NCI-H1417 (cell line): ENCODE results near the gene CFAP73.
"Not testable (repeated sequence)": the region's sequence is repeated elsewhere in the genome, so short reads cannot be mapped to it uniquely, and the experiment has no call there.

ENCODE experiments used
- DNase-seq, 3 experiments: peaks; one replicate each; lab custom pipeline; 2025; lab: John Stamatoyannopoulos, UW

CFAP73 gene

DNA sequence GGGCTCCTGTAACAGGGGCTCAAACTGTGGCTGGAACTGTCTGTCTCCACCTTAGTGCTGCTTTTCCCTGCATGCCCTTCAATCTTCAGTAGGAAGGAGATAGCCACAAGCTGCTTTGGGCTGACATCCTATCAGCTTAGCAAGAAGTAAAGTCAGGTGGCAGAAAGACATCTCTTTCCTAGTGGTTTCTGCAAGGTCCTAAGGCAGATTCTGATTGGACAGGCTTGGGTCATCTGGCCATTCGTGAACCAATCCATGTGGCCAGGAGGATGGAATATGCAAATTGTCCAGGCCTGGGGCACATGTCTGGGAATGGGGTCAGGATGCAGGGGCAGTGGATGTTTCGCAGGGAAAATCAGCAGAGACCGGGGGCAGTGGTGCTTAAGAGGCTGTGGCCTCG, 41.2 kb downstream of the CFAP73 start:
- DNase-seq: no peak

- no peak for DNase-seq
Measured at GRCh38 chr12:113191227-113191626, 41.7 kb downstream of the CFAP73 start.

DNA sequence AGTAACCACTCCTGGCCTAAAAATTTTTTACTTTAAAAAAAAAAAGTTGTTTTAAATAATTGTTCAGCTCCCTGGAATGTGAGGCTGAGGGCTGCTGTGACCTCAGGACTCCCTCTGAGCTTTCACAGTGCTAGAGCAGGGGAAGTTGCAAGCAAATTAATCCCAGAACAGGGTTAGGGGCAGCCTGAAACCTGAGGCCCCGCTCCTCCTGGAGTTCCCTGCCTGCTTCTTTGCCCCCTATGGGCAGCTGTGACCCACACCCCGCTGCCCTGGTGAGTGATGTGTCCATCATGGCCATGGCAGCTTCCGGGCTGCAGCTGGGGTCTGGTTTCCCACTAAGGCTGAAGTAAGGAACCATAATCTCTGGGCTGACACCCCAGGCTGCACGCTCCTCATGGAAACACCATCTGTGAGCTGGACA, 45.5 kb downstream of the CFAP73 start:
- DNase-seq: no peak

DNA sequence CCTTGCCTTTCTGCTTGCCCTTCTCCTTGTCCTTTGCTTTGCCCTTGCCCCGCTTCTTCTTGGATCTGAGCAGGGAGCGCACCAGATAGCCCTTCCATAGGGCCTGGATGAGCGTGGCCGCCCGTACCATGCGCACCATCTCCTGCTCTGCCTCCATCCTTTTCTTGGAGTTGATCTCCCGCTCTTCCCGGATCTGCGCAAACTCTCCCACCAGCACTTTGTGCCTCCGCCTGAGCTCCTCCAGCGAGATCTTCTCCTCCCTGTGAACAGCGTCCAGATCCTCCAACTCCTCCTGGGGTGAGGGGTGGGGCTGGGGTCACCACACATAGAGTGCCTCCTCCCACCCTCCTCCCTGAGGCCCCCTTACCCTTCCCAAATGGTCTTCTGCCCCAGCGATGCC, 46.1 kb downstream of the CFAP73 start:
- no peak for DNase-seq

DNA sequence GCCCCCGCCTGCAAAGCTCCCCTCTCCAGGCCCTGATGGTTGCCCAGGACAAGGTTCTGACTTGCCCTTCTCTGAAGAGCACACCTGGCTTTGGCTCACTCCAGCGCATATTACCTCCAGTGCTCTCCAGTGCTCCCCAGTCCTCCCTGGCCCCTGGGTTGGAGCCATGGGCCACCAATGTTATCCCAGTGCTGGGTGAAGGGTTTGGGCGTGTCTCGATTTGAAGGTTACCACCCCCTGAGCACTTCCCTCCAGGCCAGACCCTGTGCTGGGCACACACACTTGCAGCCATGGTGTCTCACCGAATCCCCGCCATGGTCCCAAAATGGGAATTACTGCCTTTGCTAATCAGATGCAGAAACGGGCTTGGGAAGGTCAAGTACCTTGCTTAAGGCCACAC, 47.1 kb downstream of the CFAP73 start:
- no peak for DNase-seq

- DNase-seq: peak; percentile 40 to 78 (median 60)
Measured at GRCh38 chr12:113196990-113197389, 47.5 kb downstream of the CFAP73 start.

GRCh38 chr12:113197518-113198077, 48.1 kb downstream of the CFAP73 start:
- no peak for DNase-seq

DNA sequence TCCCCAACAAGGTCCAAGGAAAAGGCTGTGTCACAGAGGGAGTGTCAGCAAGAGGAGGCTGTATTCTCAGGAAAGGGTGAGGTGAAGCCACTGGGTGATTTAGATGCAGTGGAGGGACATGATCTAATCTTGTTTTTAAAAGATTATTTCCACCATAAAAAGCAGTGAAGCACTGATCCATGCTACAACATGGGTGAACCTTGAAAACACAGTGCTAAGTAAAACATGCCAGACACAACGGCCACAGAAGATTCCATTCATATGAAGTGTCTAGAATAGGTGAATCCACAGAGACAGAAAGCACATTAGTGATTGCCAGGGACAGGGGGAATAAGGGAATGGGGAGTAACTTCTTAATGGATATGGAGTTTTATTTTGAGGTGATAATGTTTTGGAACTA, 48.8 kb downstream of the CFAP73 start:
- no peak for DNase-seq

DNA sequence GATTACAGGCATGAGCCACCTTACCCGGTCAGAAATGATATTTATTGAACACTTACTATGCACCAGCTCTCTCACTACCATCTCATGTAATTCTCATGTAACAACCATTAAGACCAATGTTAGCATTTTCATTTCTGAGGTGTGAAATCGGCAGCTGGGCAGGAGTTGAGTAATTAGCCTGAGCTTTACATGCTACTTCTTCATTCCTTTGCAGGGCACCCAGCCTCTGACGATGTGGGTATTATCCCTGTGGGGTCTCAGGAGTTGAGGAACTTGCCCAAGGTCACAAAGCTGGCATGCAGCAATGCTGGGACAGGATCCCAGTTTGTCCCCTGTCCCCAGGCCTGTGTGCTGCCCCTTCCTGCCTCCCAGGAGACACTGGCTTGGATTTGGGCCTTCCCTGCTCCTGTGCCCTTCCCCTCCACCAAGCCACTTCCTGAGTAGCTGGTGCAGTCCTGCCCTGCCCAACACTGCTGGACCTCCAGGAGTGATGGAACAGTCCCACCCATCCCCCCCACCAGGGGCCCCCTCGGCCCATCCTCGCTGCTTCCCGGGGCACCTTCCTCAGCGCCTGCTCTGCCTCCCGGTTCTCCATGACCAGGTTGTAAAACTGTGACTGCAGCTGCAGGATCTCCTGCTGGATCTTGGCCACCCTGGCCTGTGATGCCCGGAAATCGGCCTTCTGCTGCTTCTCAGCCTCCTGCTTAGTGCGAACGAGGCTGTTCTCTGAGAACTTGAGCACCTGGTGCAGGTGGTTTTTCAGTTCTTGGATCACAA, 50.7 kb downstream of the CFAP73 start:
- no peak for DNase-seq

DNA sequence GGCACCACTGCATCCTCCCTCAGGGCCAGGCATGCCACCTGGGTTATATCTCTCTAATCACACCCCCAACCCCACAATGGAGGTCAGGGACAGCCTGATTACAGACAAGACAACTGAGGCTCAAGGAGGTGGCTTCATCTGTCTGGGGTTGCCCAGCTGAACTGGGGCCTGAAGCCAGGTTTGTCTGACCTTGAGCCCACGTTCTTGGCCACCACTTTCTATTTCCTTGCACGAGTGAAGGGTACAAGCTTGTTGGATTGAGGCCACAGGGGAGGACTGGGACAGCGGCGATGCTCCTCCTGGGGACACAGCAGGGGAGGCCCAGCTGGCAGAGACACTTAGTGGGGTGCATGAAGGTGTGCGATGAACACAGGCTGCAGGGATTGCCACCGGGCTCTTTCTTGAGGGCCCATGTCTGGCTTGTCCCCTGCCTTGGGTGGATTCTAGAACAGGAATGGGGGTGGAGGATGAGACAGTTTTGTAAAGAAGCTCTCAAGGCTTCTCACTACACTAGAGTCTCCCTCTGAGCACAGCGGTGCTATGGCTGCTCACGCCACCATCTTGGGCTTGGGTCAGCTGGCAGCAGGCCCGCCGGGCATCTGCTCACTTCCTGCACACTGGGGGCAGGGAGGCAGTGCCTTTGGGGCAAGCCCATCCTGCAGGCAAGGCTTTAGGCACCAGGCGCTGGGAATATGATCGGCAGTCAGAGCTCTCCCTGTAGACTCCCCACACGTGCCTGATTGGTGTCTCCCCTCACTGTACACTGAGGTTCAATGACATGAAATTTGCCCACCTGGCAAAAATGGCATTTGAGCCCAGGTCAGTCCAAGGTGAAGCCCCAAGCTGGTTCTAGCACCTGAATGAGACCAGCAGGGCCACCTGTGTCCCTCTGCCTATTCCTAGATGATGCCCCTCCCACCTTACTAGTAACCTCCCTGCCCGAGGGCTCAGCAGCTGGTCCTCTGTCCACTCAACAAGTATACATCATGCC, 52.0 kb downstream of the CFAP73 start:
- DNase-seq: no peak

GRCh38 chr12:113202300-113203075, 53.0 kb downstream of the CFAP73 start:
- DNase-seq: no peak

- no peak for DNase-seq
Measured at GRCh38 chr12:113203852-113204760, 54.6 kb downstream of the CFAP73 start.

DNA sequence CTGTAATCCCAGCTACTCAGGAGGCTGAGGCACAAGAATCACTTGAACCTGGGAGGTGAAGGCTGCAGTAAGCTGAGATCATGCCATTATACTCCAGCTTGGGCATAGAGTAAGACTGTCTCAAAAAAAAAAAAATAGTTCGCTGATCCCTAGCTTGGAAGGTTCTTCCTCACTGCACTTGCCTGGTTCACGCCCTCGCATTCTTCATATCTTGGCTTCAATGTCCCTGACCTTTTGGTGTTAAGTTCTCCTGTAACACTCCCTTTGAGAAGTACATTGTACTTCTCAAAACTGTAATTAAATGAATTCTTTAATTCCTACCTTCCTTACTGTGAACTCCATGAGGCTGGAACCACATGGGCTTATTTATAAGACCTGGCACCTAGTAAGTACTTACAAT, 55.3 kb downstream of the CFAP73 start:
- no peak for DNase-seq

DNA sequence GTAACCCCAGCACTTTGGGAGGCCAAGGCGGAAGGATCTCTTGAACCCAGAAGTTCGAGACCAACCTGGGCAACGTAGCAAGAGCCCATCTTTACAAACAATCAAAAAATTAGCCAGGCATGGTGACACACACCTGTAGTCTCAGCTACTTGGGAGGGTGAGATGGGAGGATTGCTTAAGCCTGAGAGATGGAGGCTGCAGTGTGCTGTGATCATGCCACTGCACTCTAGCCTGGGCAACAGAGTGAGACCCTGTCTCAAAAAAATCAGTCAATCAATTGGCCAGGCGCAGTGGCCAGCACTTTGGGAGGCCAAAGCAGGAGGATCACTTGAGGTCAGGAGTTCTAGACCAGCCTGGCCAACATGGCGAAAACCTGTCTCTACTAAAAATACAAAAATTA, 57.3 kb downstream of the CFAP73 start:
- DNase-seq: not testable (repeated sequence)

- no peak for DNase-seq
Measured at GRCh38 chr12:113207613-113208040, 58.1 kb downstream of the CFAP73 start.

DNA sequence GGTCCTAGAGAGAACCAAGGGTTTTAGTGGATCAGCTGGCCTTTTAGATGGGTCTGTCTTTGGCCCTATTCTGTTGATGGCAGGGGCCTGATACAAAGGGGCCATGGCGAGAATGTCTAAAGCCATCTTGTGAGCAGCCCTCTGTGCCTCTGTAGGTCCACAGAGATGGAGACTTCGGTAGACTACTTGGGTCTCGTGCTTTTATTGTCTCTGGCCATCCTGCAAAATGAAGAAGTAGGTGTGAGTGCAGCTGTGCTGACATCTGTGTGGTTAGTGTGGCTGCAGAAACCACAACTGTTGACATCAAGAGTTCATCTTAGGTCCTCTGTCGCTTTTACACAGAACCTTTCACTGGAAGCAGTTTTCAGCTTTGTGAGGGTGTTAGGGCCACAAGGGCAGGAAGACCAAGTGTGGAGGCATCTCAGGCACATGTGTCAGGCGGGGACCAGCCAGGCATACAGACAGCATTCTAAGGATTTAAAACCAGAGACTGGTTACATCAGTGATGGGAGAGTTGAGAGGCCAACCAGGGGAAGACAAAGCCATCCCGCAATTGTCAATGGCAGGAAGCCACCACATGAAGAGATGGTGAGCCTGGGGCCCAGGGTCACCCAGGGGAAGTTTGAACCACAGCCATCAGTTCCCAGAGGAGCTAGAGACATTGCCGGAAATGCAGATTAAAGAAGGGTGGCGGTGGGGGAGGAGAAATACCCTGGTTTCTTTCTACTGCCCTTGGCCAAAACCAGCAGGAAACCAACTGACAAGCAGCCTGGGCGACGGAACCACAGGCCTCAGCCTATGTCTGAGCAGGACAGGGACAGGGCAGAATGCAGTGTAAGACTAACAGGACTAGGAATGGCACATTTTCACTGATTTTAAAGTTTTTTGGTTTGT, 58.8 kb downstream of the CFAP73 start:
- no peak for DNase-seq
